ENCODE measurements around the gene BEST3. TPM values are rescaled to one million over a fixed set of nuclear protein-coding genes. Genes with fewer than 3 reads are reported as not detected.
A peak's percentile ranks its signal among the peaks of the same experiment; 100 is the strongest.

BEST3 gene
- polyA plus RNA-seq, 3 donors: not detected

DNA sequence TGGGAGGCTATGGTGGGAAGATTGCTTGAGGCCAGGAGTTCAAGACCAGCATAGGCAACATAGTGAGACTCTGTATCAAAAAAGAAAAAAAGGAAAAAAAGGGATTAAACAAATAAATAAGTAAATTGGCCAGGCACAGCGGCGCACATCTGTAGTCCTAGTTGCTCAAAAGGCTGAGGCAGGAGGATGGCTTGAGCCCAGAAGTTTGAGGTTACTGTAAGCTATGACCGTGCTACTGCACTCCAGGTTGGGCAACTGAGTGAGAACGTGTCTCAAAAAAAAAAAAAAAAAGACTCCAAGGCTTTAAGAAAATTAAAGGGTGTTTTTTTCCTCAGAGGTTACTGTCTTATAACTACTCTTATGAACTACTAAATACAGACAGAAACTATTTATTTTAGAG lies 11.7 kb downstream of the BEST3 start:
- Histone ChIP-seq H3K9me3 (replicated peaks in 1 of 2; ENCODE audit: control insufficient read depth in 1 of 2, insufficient read depth in 1 of 2, low read length in 2 of 2) (no peaks in the 10 kb centered on the region), H2AFZ (ENCODE audit: insufficient read depth, low read depth, low read length, poor library complexity, severe bottlenecking) (no peak overlapping the region), H3K4me2 (replicated peaks; ENCODE audit: extremely low read depth, low read length, poor library complexity, severe bottlenecking) (no peak overlapping the region), H4K20me1 (ENCODE audit: insufficient read depth, low read length) (no peaks in the 10 kb centered on the region), H3K27me3 (ENCODE audit: control insufficient read depth in 2 of 2, insufficient read depth in 2 of 2, low read length in 2 of 2) (no peaks in the 10 kb centered on the region), H3K4me1 (ENCODE audit: control insufficient read depth in 1 of 2, insufficient read depth in 2 of 2, low read length in 2 of 2) (peaks cover 5% of the 10 kb centered on the region in 2 donors), H3K36me3 (replicated peaks in 1 of 2; ENCODE audit: control insufficient read depth in 1 of 2, insufficient read depth in 2 of 2, low read length in 2 of 2) (no peaks in the 10 kb centered on the region), H3K79me2 (ENCODE audit: insufficient read depth, low read length) (no peaks in the 10 kb centered on the region), H3K4me3 (replicated peaks in 1 of 3; ENCODE audit: low read depth in 2 of 3, low read length in 3 of 3) (no peak overlapping the region), H3K9ac (ENCODE audit: insufficient read depth, low read length, poor library complexity, severe bottlenecking) (no peak overlapping the region), H3K27ac (ENCODE audit: low read depth in 1 of 2, low read length in 2 of 2) (no peak overlapping the region)
- Mint-ChIP-seq H3K27ac (peak overlapping the region in 3 of 7 donors; percentile 23 to 57 (median 26)), H3K27me3 (ENCODE audit: low read depth in 3 of 3) (peaks cover 0 to 3% (median 0%) of the 10 kb centered on the region in 3 donors), H3K9me3 (no peaks in the 10 kb centered on the region), H3K36me3 (no peaks in the 10 kb centered on the region), H3K4me1 (peaks cover 9% of the 10 kb centered on the region), H3K4me3 (no peak overlapping the region)
- no peak for DNase-seq
- TF ChIP-seq, protein P1, sequence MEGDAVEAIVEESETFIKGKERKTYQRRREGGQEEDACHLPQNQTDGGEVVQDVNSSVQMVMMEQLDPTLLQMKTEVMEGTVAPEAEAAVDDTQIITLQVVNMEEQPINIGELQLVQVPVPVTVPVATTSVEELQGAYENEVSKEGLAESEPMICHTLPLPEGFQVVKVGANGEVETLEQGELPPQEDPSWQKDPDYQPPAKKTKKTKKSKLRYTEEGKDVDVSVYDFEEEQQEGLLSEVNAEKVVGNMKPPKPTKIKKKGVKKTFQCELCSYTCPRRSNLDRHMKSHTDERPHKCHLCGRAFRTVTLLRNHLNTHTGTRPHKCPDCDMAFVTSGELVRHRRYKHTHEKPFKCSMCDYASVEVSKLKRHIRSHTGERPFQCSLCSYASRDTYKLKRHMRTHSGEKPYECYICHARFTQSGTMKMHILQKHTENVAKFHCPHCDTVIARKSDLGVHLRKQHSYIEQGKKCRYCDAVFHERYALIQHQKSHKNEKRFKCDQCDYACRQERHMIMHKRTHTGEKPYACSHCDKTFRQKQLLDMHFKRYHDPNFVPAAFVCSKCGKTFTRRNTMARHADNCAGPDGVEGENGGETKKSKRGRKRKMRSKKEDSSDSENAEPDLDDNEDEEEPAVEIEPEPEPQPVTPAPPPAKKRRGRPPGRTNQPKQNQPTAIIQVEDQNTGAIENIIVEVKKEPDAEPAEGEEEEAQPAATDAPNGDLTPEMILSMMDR (IDR thresholded peaks at IDR 0.05): no peak
- 57% methylated on average over 2 of the region's 4 CpGs for WGBS (ENCODE audit: insufficient coverage)
- intact Hi-C loops (cut with micrococcal nuclease): no loop called here

DNA sequence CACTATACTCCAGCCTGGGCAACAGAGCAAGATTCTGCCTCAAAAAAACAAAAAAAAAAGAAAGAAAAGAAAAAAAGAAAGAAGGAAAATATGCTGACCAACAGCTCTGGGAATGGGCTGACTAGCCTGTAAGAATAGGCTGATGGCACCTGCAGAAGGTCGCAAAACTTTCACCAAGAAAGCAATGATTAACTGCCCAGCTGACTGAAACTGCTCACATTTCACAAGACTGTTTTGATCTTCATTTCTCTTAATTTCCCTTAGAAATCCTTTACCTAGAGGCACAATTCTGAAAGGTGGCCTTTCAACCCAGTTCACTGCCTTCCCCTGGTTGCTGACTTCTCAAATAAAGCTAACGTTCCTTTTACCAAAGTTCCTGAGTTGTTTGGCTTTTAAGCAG lies 12.4 kb downstream of the BEST3 start:
- Mint-ChIP-seq H3K4me3 (no peak overlapping the region), H3K27me3 (ENCODE audit: low read depth in 3 of 3) (peaks cover 0 to 3% (median 0%) of the 10 kb centered on the region in 3 donors), H3K4me1 (peaks cover 9% of the 10 kb centered on the region), H3K9me3 (peaks cover 0 to under 1% (median 0%) of the 10 kb centered on the region in 7 donors), H3K36me3 (no peaks in the 10 kb centered on the region), H3K27ac (no peak overlapping the region)
- Histone ChIP-seq H3K79me2 (ENCODE audit: insufficient read depth, low read length) (no peaks in the 10 kb centered on the region), H3K27ac (ENCODE audit: low read depth in 1 of 2, low read length in 2 of 2) (no peak overlapping the region), H3K9ac (ENCODE audit: insufficient read depth, low read length, poor library complexity, severe bottlenecking) (no peak overlapping the region), H3K27me3 (ENCODE audit: control insufficient read depth in 2 of 2, insufficient read depth in 2 of 2, low read length in 2 of 2) (no peaks in the 10 kb centered on the region), H3K36me3 (replicated peaks in 1 of 2; ENCODE audit: control insufficient read depth in 1 of 2, insufficient read depth in 2 of 2, low read length in 2 of 2) (no peaks in the 10 kb centered on the region), H2AFZ (ENCODE audit: insufficient read depth, low read depth, low read length, poor library complexity, severe bottlenecking) (no peak overlapping the region), H3K9me3 (replicated peaks in 1 of 2; ENCODE audit: control insufficient read depth in 1 of 2, insufficient read depth in 1 of 2, low read length in 2 of 2) (no peaks in the 10 kb centered on the region), H3K4me2 (replicated peaks; ENCODE audit: extremely low read depth, low read length, poor library complexity, severe bottlenecking) (no peak overlapping the region), H4K20me1 (ENCODE audit: insufficient read depth, low read length) (no peaks in the 10 kb centered on the region), H3K4me3 (replicated peaks in 1 of 3; ENCODE audit: low read depth in 2 of 3, low read length in 3 of 3) (no peak overlapping the region), H3K4me1 (ENCODE audit: control insufficient read depth in 1 of 2, insufficient read depth in 2 of 2, low read length in 2 of 2) (peaks cover 5% of the 10 kb centered on the region in 2 donors)
- WGBS (ENCODE audit: insufficient coverage): 89% methylated on average over 2 of the region's 2 CpGs
- intact Hi-C loops (cut with micrococcal nuclease): no loop called here
- TF ChIP-seq, protein P1 (IDR thresholded peaks at IDR 0.05): no peak
- no peak for DNase-seq
